WTC11 (cell line): ENCODE data around the gene MESD. TPM values are rescaled to one million over a fixed set of nuclear protein-coding genes. Genes with fewer than 3 reads are reported as not detected.

ENCODE experiments used
- ATAC-seq: fragments of 200-7000 bp; cut with Tn5 transposase; 2 replicates; pipeline ENCODE4 v1.10.0; 2021; ENCODE audit warnings: mild to moderate bottlenecking, moderate library complexity
- CTCF ChIA-PET: fragments of 300-600 bp; sonication (Branson Sonifier 250); formaldehyde crosslinking; loops from one replicate; lab custom pipeline; 2021; ENCODE audit warnings: antibody characterized with exemption; lab: Charles Lee
- POLR2A ChIA-PET: fragments of 350-600 bp; sonication (Branson Sonifier 250); formaldehyde crosslinking; loops from one replicate; lab custom pipeline; 2021; ENCODE audit warnings: antibody characterized with exemption; lab: Charles Lee
- DNase-seq: peaks from one replicate; pipeline ENCODE4 v3.0.0; 2021; ENCODE audit warnings: low spot score
- H3K27ac Mint-ChIP-seq: 2 replicates; pipeline ENCODE4 v1.8.0; 2021; ENCODE audit warnings: mixed read lengths
- H3K27me3 Mint-ChIP-seq: 2 replicates; pipeline ENCODE4 v1.8.0; 2021; ENCODE audit warnings: low read depth, mild to moderate bottlenecking, moderate library complexity, mixed read lengths
- H3K36me3 Mint-ChIP-seq: 2 replicates; pipeline ENCODE4 v1.8.0; 2021; ENCODE audit warnings: mixed read lengths
- H3K4me1 Mint-ChIP-seq: 2 replicates; pipeline ENCODE4 v1.8.0; 2022; ENCODE audit warnings: mixed read lengths
- H3K4me3 Mint-ChIP-seq: 2 replicates; pipeline ENCODE4 v1.8.0; 2021; ENCODE audit warnings: mild to moderate bottlenecking, moderate library complexity, mixed read lengths
- H3K9me3 Mint-ChIP-seq: 2 replicates; pipeline ENCODE4 v1.8.0; 2021; ENCODE audit warnings: mixed read lengths
- ATF2 ChIP-seq: sonication (generic); formaldehyde crosslinking; IDR thresholded peaks from 2 replicates; pipeline ENCODE4 v1.8.1; 2022; ENCODE audit warnings: low read depth, missing genetic modification reagents, borderline replicate concordance
- CBFB ChIP-seq: sonication (generic); formaldehyde crosslinking; IDR thresholded peaks from 2 replicates; pipeline ENCODE4 v1.8.1; 2022; ENCODE audit warnings: mild to moderate bottlenecking, low read depth, missing genetic modification reagents
- ERG ChIP-seq: fragments of 250-450 bp; sonication (Bioruptor Pico); IDR thresholded peaks from 2 replicates; pipeline ENCODE4 v1.8.0; 2021; ENCODE audit warnings: mild to moderate bottlenecking
- ESRRA ChIP-seq: sonication (generic); formaldehyde crosslinking; IDR thresholded peaks from 2 replicates; pipeline ENCODE4 v1.8.1; 2022; ENCODE audit warnings: mild to moderate bottlenecking, missing genetic modification reagents, borderline replicate concordance
- FOXP1 ChIP-seq: sonication (generic); formaldehyde crosslinking; IDR thresholded peaks from 2 replicates; pipeline ENCODE4 v1.8.0; 2022; ENCODE audit warnings: missing genetic modification reagents, mild to moderate bottlenecking, moderate library complexity, borderline replicate concordance
- GRHL2 ChIP-seq: fragments of 250-450 bp; sonication (Bioruptor Pico); IDR thresholded peaks from 2 replicates; pipeline ENCODE4 v1.8.0; 2022; ENCODE audit warnings: mild to moderate bottlenecking, moderate library complexity; ENCODE audit not compliant: insufficient replicate concordance, severe bottlenecking
- HMGA2 ChIP-seq: fragments of 250-450 bp; sonication (Bioruptor Pico); IDR thresholded peaks from 2 replicates; pipeline ENCODE4 v1.4.0; 2021; ENCODE audit warnings: mild to moderate bottlenecking, moderate library complexity
- JAZF1 ChIP-seq: fragments of 250-450 bp; sonication (Bioruptor Pico); IDR thresholded peaks from 2 replicates; pipeline ENCODE4 v1.9.0; 2021; ENCODE audit warnings: moderate library complexity, mild to moderate bottlenecking, inconsistent platforms
- NFE2L1 ChIP-seq: sonication (generic); formaldehyde crosslinking; IDR thresholded peaks from 2 replicates; pipeline ENCODE4 v1.8.1; 2023; ENCODE audit warnings: missing genetic modification reagents
- PREB ChIP-seq: sonication (generic); formaldehyde crosslinking; IDR thresholded peaks from 2 replicates; pipeline ENCODE4 v1.8.1; 2022; ENCODE audit warnings: mild to moderate bottlenecking, missing genetic modification reagents, moderate library complexity, borderline replicate concordance
- RORB ChIP-seq: fragments of 250-450 bp; sonication (Bioruptor Pico); IDR thresholded peaks from 2 replicates; pipeline ENCODE4 v1.9.0; 2021; ENCODE audit warnings: mild to moderate bottlenecking
- TCF7 ChIP-seq: sonication (generic); formaldehyde crosslinking; IDR thresholded peaks from 2 replicates; pipeline ENCODE4 v1.8.0; 2022; ENCODE audit warnings: mild to moderate bottlenecking, low read depth, missing genetic modification reagents, moderate library complexity
- ZNF263 ChIP-seq: sonication (generic); formaldehyde crosslinking; IDR thresholded peaks from 2 replicates; pipeline ENCODE4 v1.8.1; 2022; ENCODE audit warnings: low read depth, mild to moderate bottlenecking, moderate library complexity, missing genetic modification reagents
- ZNF396 ChIP-seq: fragments of 250-450 bp; sonication (Bioruptor Pico); IDR thresholded peaks from 2 replicates; pipeline ENCODE4 v1.8.0; 2021; ENCODE audit warnings: mild to moderate bottlenecking, moderate library complexity, borderline replicate concordance
- total RNA-seq: library from RNA; stranded (reverse); gene quantifications from 3 replicates; pipeline ENCODE4 v1.2.3, GENCODE V29; 2021
- TF ChIP-seq, protein P1 (sequence below): fragments of 250-450 bp; sonication (Bioruptor Pico); IDR thresholded peaks from 2 replicates; pipeline ENCODE4 v1.9.0; 2021; ENCODE audit warnings: mild to moderate bottlenecking, borderline replicate concordance
- TF ChIP-seq, protein P2 (sequence below): sonication (generic); formaldehyde crosslinking; IDR thresholded peaks from 2 replicates; pipeline ENCODE4 v1.8.1; 2023; ENCODE audit warnings: mild to moderate bottlenecking, missing genetic modification reagents, moderate library complexity

Gene MESD
- total RNA-seq, 1 experiment from 2014 or later = 28.3 TPM

GRCh38 chr15:81029414-81030300 lies 40.0 kb upstream of the MESD start:
- H3K4me1 Mint-ChIP-seq = peaks cover 15% of the 10 kb centered on the region

GRCh38 chr15:81026836-81027599 lies 37.4 kb upstream of the MESD start:
- H3K9me3 Mint-ChIP-seq = peaks cover 26% of the 10 kb centered on the region
- no peak for TF ChIP-seq JAZF1 (CRISPR knock-in tag)
- no peak for TF ChIP-seq TCF7
- no peak for TF ChIP-seq FOXP1 (CRISPR knock-in tag)
- no peak for TF ChIP-seq GRHL2 (CRISPR knock-in tag)
- no peak for TF ChIP-seq PREB (CRISPR knock-in tag)
- no peak for TF ChIP-seq ERG (CRISPR knock-in tag)
- TF ChIP-seq ZNF396 (CRISPR knock-in tag) = no peak
- no peak for TF ChIP-seq ATF2 (CRISPR knock-in tag)
- TF ChIP-seq CBFB (CRISPR knock-in tag) = no peak
- TF ChIP-seq, protein P1, sequence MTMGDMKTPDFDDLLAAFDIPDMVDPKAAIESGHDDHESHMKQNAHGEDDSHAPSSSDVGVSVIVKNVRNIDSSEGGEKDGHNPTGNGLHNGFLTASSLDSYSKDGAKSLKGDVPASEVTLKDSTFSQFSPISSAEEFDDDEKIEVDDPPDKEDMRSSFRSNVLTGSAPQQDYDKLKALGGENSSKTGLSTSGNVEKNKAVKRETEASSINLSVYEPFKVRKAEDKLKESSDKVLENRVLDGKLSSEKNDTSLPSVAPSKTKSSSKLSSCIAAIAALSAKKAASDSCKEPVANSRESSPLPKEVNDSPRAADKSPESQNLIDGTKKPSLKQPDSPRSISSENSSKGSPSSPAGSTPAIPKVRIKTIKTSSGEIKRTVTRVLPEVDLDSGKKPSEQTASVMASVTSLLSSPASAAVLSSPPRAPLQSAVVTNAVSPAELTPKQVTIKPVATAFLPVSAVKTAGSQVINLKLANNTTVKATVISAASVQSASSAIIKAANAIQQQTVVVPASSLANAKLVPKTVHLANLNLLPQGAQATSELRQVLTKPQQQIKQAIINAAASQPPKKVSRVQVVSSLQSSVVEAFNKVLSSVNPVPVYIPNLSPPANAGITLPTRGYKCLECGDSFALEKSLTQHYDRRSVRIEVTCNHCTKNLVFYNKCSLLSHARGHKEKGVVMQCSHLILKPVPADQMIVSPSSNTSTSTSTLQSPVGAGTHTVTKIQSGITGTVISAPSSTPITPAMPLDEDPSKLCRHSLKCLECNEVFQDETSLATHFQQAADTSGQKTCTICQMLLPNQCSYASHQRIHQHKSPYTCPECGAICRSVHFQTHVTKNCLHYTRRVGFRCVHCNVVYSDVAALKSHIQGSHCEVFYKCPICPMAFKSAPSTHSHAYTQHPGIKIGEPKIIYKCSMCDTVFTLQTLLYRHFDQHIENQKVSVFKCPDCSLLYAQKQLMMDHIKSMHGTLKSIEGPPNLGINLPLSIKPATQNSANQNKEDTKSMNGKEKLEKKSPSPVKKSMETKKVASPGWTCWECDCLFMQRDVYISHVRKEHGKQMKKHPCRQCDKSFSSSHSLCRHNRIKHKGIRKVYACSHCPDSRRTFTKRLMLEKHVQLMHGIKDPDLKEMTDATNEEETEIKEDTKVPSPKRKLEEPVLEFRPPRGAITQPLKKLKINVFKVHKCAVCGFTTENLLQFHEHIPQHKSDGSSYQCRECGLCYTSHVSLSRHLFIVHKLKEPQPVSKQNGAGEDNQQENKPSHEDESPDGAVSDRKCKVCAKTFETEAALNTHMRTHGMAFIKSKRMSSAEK (CRISPR knock-in tag) = no peak
- no peak for TF ChIP-seq HMGA2 (CRISPR knock-in tag)
- no peak for TF ChIP-seq ESRRA
- no peak for TF ChIP-seq RORB (CRISPR knock-in tag)
- DNase-seq (no peak), ATAC-seq (no peak)
- H3K27me3 Mint-ChIP-seq = no peaks in the 10 kb centered on the region; the same call in 1 of the 2 replicates
- no peak overlapping the region for H3K4me3 Mint-ChIP-seq
- peaks cover 31% of the 10 kb centered on the region for H3K4me1 Mint-ChIP-seq
- POLR2A ChIA-PET = no interaction called here
- H3K36me3 Mint-ChIP-seq = peaks cover 11% of the 10 kb centered on the region
- no peak overlapping the region for H3K27ac Mint-ChIP-seq
- CTCF ChIA-PET = interaction anchor here (1.4 kb wide), 1 partner anchor 248 kb away, joined by 3 read pairs; no protein-coding TSS in a partner anchor

More at GRCh38 chr15:81029414-81030300, 40.0 kb upstream of the MESD start:
- Mint-ChIP-seq H3K9me3 (peaks cover 26% of the 10 kb centered on the region), H3K36me3 (peaks cover 11% of the 10 kb centered on the region), H3K4me3 (no peak overlapping the region), H3K27ac (no peak overlapping the region), H3K27me3 (no peaks in the 10 kb centered on the region; the same call in 1 of the 2 replicates)
- ATAC-seq (no peak), DNase-seq (no peak)
- ChIA-PET POLR2A (no interaction called here), CTCF (no interaction called here)
- no peak for TF ChIP-seq ZNF263 (CRISPR knock-in tag)
- TF ChIP-seq, protein P2, sequence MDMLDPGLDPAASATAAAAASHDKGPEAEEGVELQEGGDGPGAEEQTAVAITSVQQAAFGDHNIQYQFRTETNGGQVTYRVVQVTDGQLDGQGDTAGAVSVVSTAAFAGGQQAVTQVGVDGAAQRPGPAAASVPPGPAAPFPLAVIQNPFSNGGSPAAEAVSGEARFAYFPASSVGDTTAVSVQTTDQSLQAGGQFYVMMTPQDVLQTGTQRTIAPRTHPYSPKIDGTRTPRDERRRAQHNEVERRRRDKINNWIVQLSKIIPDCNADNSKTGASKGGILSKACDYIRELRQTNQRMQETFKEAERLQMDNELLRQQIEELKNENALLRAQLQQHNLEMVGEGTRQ (CRISPR knock-in tag) = no peak
- 0 out of 2 replicates have a peak, but pooled peaks have one; percentile 44 for TF ChIP-seq NFE2L1
- no peak for TF ChIP-seq GRHL2 (CRISPR knock-in tag)
